ENCODE data around the gene ACYP2.
"Not testable (repeated sequence)": the region's sequence is repeated elsewhere in the genome, so short reads cannot be mapped to it uniquely, and the experiment has no call there.

Gene ACYP2

DNA sequence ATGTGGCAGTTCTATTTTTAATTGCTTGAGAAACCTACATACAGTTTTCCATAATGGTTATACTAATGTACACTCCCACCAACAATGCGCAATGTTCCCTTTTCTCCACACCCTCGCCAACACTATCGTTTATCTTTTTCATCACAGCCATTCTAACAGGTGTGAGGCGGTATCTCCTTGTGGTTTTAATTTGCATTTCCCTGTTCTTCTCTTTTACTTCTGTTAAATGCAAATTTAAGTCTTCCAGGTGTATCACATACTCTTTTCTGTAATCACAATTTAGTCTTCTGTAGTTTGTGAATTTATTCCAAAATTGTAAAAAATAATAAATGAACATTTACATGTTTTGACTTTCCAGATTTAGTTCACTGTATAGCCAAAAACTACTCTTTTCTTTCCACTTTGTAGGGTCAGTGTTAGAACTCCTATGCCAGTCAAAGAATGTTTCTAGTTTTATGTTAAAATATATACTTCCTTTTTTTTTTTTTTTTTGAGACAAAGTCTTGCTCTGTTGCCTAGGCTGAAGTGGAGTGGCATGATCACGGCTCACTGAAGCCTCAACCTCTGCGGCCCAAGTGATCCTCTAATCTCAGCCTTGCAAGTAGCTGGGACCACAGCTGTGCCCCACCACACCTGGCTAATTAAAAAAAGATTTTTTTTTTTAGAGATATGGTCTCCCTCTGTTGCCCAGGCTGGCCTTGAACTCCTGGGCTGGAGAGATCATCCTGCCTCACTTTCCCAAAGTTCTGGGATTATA, 15.4 kb upstream of the ACYP2 start:
- no peak for DNase-seq

DNA sequence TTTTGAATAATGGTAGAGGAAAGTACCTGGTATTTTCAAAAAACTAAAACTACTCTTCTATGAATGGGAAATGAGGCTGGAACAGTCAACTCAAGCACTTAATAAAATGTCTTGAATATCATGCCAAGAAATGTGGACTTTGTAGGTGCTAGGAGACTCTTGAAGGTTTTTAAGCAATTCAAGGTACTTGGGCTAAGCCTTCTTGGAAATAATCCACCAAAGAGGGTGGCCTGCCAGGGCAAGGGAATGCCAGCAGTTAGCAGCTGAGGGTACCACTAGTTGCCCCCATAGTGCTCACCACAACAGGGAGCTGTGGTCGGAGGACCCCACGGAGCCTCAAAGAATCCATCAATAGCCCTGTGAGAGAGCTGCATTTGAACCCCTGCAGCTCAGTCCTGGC, 14.6 kb upstream of the ACYP2 start:
- no peak for DNase-seq

DNA sequence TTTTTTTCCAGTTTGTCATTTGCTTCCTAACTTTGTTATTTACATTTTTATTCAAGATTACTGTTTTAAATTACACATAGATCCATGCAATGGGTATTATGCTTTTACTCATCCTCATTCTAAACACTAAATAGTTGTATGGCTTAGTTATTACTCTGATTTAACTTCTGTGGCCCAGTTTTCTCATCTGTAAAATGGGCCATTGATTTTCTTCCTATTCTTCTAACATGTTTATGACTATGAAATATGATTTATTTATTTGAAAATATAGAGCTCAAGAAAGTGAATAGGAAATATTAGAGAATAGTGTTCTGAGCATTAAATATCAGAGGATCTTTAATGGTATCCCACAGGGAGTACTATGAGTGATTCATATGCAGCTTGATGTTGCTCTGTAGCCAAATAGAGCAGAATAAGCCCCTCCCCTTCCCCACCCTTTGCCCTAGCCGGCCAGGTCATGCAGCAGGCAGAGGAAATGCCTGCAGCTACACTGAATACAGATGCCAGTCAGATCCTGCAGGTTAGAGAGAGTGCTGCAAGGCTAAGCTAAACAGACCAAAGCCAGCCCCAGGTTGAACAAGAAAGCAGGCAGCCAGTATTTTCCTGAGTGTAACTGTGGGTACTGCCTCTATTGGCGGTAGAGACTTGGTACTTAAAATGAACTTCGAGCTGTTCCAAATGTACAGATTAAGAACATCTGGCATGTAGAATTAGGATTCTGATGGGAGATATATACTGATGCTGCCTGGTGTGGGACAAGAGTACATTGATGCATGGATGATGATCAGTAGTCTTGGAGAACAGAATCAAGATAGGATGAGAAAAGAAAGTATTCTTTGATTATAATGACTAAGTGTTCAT, 11.7 kb upstream of the ACYP2 start:
- DNase-seq, result no peak

DNA sequence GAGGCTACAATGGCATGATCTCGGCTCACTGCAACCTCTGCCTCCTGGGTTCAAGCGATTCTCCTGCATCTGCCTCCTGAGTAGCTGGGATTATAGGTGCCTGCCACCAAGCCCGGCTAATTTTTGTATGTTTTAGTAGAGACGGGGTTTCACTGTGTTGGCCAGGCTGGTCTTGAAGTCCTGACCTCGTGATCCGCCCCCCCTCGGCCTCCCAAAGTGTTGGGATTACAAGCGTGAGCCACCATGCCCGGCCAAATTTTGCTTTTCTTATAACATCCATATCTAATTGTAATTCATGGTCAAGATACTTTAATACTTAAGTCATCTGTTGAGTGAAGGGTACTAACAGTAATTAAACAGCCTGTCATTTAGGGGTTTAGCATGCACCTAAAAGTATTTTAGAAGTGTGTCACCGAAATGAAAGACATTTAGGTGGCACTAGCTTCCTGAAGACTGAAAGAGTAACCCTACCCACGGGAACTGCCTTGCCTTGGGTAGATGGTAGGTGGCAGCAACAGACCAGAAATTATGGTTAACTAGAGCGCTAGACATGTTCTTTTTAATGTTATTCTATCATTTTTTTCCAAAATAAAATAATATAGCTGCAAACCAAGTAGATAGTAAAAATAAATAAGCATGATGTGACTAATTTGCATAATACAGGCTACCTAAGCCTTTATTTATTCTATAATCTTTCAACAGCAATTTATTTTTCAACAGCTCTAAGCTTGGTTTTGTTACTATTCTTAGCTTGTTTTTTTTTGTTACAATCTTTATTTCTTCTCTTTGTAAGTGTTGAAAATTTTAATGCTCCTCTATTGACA, 8.6 kb upstream of the ACYP2 start:
- DNase-seq, result peak; percentile 41

DNA sequence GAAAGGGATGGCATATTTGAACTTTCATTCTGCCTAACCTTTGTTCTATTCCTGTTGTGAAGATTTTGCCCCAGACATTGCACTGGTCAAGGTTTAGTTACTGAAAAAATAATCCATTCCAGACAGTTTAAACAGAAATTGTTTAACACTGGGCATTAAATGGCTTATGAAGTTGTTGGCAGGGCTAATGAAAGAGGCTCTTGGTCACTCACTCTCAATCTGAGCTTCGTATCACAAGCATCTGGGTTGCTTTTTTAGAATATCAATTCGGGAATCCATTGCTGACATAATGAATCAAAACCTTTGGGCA, 8.0 kb upstream of the ACYP2 start:
- DNase-seq, result no peak

DNA sequence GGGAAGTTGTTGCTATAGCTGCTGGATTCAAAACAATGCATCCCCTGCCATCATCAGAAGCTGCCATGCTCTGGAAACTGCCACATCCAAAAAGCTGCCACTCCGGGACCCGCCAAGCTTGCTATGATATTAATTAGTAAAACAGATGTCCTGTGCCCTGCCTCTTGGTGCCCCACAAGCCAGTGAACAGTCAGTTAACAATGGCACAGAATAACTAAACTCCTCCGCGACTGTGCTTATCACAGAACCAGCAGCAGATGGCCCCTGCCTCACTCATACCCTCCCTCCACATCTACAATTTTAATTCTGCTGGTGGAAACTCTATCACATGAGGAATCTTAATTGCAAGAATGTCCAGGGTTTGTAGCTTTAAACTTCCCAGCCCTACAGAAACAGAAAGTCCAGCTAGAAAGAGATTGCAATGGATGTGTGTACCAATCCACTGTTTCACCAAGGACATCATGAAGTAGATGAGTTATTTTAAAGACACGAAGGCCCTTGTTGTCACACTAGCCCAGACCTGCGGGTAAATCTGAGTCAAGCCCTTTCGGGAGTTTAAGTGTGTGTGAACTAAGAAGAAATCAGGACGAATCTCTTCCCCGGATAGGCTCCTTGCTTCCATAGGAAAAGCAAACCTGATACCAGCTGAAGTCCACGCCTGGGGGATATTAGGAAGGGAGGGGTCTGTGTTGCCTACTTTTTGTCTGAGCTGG, 7.4 kb upstream of the ACYP2 start:
- no peak for DNase-seq

DNA sequence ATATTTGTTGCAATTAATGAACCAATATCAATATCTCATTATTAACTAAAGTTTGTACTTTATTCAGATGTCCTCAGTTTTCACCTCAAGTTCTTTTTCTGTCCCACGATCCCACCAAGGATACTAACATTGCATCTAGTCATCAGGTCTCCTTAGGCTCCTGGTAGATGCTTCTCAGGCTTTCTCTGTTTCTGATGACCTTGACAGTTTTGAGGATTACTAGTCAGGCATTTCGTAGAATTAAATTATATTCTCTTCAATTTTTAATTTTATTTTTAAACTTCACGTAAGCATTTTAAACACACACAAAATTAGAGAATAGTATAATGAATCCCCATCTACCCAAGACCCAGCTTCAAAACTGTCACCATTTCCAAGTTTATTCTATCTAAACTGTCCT, 5.6 kb upstream of the ACYP2 start:
- DNase-seq, result no peak

DNA sequence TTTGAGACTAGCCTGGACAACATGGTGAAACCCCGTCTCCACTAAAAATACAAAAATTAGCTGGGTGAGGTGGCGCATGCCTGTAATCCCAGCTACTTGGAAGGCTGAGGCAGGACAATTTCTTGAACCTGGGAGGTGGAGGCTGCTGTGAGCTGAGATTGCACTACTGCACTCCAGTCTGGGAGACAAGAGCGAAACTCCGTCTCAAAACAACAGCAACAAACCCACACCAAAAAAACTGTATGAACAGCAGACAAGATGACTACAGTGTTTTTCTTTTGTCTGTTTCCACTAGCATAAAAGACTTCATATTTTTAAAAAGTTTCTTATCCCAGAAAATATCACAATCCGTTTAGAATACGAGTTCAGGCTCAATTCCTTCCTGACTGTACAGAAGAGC, 936 bp upstream of the ACYP2 start:
- not testable (repeated sequence) for DNase-seq

DNA sequence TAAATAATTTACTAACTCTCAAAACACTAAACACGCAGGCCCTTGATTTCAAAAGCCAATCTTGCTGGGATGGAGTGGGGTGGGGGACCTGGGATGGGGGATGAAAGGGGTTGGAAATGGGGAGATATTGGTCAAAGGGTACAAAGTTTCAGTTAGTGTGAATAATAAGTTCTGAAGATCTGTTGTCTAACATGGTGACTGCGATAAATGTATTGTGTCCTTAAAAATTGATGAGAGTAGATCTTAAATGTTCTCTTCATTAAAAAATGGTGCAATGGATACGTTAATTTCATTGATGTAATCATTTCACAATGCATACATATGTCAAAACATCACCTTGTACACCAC, 505 bp upstream of the ACYP2 start:
- DNase-seq, result no peak

DNA sequence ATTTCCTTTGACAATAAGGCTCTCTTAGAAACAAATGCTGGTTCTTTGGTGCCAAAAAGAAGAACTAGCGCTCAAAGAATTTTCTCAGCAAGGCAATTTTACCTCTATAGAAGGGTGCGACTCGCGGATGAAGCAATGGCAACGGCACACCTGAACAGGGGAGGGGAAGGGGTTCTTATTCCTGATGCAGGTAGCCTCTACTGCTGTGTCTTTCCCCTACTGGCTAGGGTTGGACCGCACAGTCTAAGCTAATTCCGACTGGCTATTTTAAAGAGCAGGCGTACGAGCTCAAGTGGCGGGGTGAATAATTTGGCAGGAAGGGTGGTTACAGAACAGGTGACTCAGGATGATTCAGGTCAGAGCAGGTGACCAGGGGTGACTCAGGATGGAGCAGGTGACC, 1.2 kb downstream of the ACYP2 start:
- DNase-seq, result not testable (repeated sequence)

DNA sequence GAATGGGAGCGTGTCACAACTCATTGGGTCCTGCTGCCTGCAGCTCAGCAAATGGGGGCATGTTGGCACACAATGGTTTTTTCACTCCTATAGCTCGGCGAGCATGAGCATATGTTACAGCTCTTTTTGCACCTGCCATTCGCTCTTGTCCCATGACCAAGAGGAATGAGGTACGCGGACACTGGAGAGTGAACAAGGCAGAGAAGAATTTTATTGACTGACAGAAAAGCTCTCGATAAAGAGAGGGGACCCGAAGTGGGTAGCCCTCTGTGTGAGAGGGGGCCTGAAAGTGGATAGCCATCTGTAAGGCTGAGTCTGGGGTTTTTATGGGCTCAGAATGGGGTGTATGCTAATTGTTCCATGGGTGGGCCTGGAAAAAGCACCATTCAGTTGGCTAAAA, 5.5 kb downstream of the ACYP2 start:
- no peak for DNase-seq

DNA sequence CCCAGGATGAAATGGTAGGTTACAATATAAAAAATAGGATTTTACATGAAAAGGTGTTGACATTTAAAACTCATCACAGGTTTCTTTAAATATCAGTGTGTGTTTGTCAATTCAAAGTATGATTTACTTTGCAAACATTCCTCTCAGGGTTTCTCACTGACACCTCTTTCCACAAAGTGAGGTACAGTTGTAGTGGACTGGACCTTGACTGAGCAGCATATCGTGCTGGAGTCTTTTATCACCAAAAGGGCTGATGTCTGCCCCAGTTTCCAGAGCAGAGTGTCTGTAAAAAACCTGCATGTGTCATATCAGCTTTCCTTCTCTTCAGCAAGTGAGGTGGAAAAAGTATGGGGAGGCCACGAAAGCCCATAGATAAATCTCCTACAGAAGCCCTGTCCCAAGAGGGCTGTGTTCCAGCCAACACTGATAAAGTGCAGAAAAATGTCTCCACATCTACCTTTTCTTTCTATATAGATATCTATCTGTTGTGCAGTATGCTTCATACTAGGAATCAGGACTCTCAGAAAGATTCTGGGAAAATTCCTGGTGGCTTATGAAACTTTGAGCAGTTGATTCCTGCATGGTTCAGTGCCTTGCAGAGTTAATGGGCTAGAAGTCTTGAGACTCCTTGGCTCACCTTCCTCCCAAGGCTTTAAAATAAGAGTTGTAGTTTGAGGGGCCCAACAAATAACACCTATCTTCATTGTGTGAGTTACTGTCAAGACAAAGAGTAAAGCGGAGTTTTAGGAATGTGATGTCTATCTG, 6.9 kb downstream of the ACYP2 start:
- no peak for DNase-seq

DNA sequence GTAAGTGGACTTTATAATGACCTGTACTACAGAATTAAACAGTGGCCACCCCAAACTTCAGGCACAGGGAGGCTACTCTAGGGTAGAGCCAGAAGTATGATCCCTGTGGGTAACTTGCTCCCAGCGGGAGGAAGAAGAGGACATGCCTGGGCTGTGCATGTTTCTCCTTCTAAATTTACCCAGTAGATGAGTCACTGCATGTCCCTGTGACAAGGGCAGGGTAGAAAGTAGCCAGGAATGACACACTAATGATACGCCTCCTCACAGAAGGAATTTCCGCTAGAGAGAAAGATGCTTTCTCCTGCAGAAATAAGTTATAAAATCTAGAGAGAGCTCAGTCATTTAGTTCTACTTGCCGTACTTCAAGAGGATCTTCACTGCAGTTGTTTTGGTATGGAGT, 7.5 kb downstream of the ACYP2 start:
- DNase-seq, result no peak

DNA sequence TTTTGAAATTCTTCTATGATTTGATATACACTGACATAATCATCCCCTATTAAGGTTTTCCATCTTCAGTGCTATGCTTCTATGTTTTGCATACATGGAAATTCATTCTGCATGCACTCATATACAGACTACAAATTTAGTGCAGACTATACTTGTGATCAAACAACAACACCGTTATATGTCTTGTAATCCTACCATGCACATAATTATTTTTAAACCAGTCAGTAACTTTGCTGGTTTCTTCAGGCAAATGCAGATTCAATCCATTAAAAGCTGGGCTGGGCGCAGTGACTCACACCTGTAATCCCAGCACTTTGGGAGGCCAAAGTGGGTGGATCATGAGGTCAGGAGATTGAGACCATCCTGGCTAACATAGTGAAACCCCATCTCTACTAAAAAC, 11.8 kb downstream of the ACYP2 start:
- DNase-seq, result not testable (repeated sequence)

DNA sequence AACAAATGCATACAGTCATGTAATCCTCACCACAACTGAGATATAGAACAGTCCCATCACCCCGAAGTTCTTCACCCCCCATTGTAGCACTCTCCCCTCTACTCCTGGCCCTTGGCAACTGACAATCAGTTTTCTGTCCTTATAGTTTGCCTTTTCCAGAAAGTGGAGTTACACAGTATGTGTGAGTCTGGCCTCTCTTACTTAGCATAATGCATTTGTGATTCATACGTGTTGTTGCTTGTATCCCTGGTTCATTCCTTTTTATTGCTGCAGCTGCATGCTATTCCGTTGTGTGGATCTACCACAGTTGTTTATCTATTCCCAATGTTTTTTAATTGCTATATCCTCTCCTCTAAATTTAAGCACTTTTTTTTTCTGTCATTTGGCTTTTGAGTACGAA, 17.6 kb downstream of the ACYP2 start:
- DNase-seq, result no peak

DNA sequence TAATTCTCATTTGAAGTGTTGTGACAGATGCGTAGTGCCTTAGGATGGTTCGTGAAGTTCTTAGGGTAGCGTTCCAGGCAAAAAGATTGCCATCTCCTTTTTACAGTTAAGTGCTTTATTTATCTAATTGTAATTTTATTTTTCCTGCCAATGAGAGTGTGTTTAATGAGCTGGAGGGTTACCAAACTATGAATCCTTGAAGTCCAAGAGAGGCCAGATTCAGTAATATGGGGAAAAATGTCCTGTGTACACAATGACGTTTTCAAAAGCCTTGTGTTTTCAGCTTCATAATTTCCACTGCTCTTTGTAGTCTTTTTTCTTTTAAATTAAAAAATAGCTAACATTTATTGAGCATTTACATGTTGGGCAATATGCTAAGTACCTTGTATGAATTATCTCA, 23.8 kb downstream of the ACYP2 start:
- DNase-seq, result no peak

DNA sequence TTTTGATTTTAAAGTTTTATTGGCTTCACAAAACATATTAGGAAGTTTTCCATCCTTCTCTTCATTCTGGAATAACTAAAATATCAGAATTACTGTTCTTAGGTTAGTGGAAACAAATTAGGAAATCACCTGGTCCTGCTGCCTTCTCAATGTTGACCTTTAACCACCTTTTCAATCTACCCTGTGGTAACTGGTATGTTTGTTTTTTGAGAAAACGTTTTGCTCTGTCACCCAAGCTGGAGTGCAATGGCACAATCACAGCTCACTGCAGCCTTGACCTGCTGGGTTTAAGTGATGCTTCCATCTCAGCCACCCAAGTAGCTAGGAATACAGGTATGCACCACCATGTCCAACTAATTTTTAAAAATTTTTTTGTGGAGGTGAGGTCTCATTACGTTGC, 28.4 kb downstream of the ACYP2 start:
- DNase-seq, result no peak

DNA sequence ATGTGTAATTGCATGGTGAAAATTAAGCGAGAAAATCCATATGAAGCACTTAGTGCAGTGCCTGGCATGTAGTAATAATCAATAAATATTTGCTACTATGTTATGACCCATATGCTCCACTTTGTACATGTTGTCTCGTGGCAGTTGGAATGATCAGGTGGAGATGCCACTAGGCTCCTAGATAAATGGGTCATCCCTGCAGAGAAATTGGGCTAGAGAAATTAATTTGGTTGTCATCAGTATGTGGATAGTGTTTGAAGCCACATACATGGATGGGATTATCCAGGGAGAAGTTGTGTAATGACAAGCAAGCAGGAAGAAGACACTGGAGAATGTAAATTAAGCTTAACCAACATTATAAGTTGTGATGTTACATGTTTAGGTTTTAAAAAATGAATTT, 33.0 kb downstream of the ACYP2 start:
- DNase-seq, result no peak

DNA sequence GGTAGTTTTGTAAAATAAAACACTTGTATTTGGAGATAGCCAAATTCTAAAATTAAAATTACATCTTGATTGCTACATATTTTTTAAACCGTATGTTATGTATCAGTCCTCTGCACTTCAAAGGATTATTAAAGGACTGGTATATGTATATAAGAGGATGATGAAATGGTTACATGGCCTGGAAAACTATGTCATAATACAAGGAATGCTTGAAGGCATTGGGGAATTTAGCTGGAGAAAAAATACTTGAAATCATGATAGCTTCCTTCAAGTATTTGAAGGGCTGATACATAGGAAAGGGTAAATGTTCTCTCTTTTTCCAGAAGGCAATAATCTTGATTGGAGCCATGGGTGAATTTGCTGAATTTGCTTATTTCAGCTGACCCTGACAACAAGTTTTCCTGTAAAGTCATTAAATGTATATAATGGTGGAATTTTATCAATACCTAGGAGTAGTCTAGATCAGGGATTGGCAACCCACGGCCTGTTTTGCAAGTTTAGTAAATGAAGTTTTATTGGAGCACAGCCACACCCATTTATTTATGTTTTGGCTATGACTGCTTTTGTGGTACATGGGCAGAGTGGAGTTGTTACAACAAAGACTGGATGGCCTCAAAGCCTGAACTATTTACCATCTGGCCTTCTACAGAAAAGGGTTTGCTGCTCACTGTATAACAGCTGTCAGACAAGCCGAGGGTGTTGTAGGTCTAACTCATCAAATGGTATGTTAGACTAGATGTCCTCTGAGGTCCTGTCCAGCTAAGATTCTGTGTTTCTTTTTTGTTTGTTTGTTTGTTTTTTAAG, 34.4 kb downstream of the ACYP2 start:
- DNase-seq, result no peak

DNA sequence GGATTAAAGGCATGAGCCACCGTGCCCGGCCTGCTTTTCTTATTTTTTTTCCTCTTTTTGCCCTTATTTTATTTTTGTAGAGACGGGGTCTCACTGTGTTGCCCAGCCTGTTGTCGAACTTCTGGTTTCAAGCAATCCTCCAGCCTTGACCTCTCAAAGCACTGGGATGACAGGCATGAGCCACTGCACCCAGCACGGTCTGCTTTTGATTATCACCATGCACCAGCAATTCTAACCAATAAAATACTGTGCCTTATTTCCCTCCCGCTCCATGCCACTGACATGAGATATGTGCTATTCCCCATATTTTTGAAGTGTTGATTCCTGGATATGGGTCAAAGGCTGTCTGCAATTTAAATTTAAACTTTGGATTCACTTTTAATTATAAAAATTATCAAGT, 42.9 kb downstream of the ACYP2 start:
- DNase-seq, result no peak

DNA sequence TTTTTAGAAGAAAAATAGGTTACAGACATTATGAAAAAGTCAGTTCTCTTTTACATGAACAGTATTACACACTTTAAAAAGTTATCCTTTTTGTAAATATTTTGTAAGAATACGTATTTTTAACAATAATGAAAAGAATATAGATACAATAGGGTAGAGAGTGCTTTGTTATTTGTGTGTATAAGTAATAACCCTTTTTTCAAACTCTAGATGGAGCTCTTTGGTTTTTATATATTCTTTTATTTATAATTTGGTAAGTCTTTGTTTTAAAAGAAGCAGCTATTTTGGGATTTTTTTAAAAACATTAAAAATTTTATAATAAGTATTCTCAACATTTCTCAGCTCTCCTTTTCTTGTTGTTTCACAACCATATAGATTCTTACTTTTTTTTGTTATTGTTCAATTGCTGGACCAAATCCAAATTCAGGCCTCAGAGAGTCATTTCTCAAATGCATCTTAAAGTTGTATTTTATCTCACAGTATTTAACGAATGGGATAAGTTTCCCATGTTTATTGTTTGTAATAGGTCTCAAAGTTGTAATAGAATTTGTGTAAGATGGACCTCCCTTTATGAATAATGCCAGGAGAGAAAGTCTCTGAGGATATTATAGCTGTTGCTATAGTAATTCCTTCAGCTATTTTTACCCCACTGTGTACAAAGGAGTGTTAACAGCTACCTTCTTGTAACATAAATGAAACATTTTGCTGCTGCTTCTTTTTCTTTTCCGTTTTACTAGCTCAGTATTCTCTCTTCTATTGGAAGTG, 46.4 kb downstream of the ACYP2 start:
- DNase-seq, result no peak
